NCI-H1436 treated with DMSO at 0.1 percent for 48 hours (cell line): Measurements from ENCODE around the gene GRWD1.
"Not testable (repeated sequence)": the region's sequence is repeated elsewhere in the genome, so short reads cannot be mapped to it uniquely, and the experiment has no call there.

Experiments used
- DNase-seq: peaks from one replicate; lab custom pipeline; 2025; lab: John Stamatoyannopoulos, UW

GRWD1 gene

GRCh38 chr19:48480183-48480557 is 34.4 kb downstream of the GRWD1 start:
- no peak for DNase-seq

- DNase-seq: no peak
Measured at GRCh38 chr19:48480558-48481500, 35.0 kb downstream of the GRWD1 start.

GRCh38 chr19:48481846-48482639 is 36.3 kb downstream of the GRWD1 start:
- DNase-seq: no peak

- DNase-seq: no peak
Measured at GRCh38 chr19:48483301-48483700, 37.5 kb downstream of the GRWD1 start.

GRCh38 chr19:48484247-48484893 is 38.6 kb downstream of the GRWD1 start:
- no peak for DNase-seq

GRCh38 chr19:48484931-48485612 is 39.3 kb downstream of the GRWD1 start:
- DNase-seq: no peak

- DNase-seq: not testable (repeated sequence)
Measured at GRCh38 chr19:48486706-48487105, 40.9 kb downstream of the GRWD1 start.

- no peak for DNase-seq
Measured at GRCh38 chr19:48487544-48487943, 41.8 kb downstream of the GRWD1 start.

GRCh38 chr19:48487948-48488347 is 42.2 kb downstream of the GRWD1 start:
- DNase-seq: no peak

- not testable (repeated sequence) for DNase-seq
Measured at GRCh38 chr19:48488478-48488877, 42.7 kb downstream of the GRWD1 start.

GRCh38 chr19:48489608-48490216 is 43.9 kb downstream of the GRWD1 start:
- DNase-seq: no peak

- DNase-seq: no peak
Measured at GRCh38 chr19:48490981-48491792, 45.4 kb downstream of the GRWD1 start.

- no peak for DNase-seq
Measured at GRCh38 chr19:48491793-48492123, 46.0 kb downstream of the GRWD1 start.

GRCh38 chr19:48492925-48493717 is 47.3 kb downstream of the GRWD1 start:
- DNase-seq: no peak

GRCh38 chr19:48493718-48494401 is 48.1 kb downstream of the GRWD1 start:
- DNase-seq: no peak

- DNase-seq: no peak
Measured at GRCh38 chr19:48495396-48495795, 49.6 kb downstream of the GRWD1 start.

- no peak for DNase-seq
Measured at GRCh38 chr19:48496959-48497727, 51.4 kb downstream of the GRWD1 start.
